Hepatocyte (in vitro differentiated cells): Measurements from ENCODE around the gene IL20RA. TPM values are rescaled to one million over a fixed set of nuclear protein-coding genes. Genes with fewer than 3 reads are reported as not detected.

Experiments used
- DNase-seq: peaks from one replicate; pipeline ENCODE4 v3.0.0-alpha.2; 2016; ENCODE audit warnings: low spot score
- H2AFZ ChIP-seq: fragments of 200-600 bp; sonication (generic); 2 replicates; pipeline ENCODE4 v1.6.0; 2016; ENCODE audit warnings: antibody characterized with exemption, mild to moderate bottlenecking
- H3K27ac ChIP-seq: fragments of 200-600 bp; sonication (generic); 2 replicates; pipeline ENCODE4 v1.5.1; 2016; ENCODE audit warnings: mild to moderate bottlenecking
- H3K27me3 ChIP-seq: fragments of 200-600 bp; sonication (generic); 2 replicates; pipeline ENCODE4 v1.6.1; 2016
- H3K36me3 ChIP-seq: fragments of 200-600 bp; sonication (generic); replicated peaks from 2 replicates; pipeline ENCODE4 v1.5.1; 2016; ENCODE audit warnings: low read depth; ENCODE audit not compliant: insufficient read depth
- H3K4me1 ChIP-seq: fragments of 200-600 bp; sonication (generic); 2 replicates; pipeline ENCODE4 v1.5.1; 2016; ENCODE audit warnings: mild to moderate bottlenecking, moderate library complexity; ENCODE audit not compliant: insufficient read depth
- H3K4me2 ChIP-seq: fragments of 200-600 bp; sonication (generic); 2 replicates; pipeline ENCODE4 v1.6.0; 2016
- H3K4me3 ChIP-seq: fragments of 200-600 bp; sonication (generic); 2 replicates; pipeline ENCODE4 v1.5.1; 2016; ENCODE audit warnings: mild to moderate bottlenecking
- H3K79me2 ChIP-seq: fragments of 200-600 bp; sonication (generic); 2 replicates; pipeline ENCODE4 v1.6.0; 2017; ENCODE audit warnings: mild to moderate bottlenecking
- H3K9me2 ChIP-seq: fragments of 200-600 bp; sonication (generic); replicated peaks from 2 replicates; pipeline ENCODE4 v1.6.0; 2017; ENCODE audit warnings: mild to moderate bottlenecking; ENCODE audit not compliant: insufficient read depth
- H3K9me3 ChIP-seq: fragments of 200-600 bp; sonication (generic); 2 replicates; pipeline ENCODE4 v1.5.1; 2016; ENCODE audit warnings: low read depth, mild to moderate bottlenecking
- H4K20me1 ChIP-seq: fragments of 200-600 bp; sonication (generic); 2 replicates; pipeline ENCODE4 v1.6.0; 2016; ENCODE audit warnings: mild to moderate bottlenecking; ENCODE audit not compliant: insufficient read depth, poor library complexity, severe bottlenecking
- CTCF ChIP-seq: fragments of 200-600 bp; sonication (generic); IDR thresholded peaks from 2 replicates; pipeline ENCODE4 v1.5.1; 2016; ENCODE audit warnings: antibody characterized with exemption, mild to moderate bottlenecking; ENCODE audit not compliant: poor library complexity
- EZH2 ChIP-seq: fragments of 200-600 bp; sonication (generic); IDR thresholded peaks from 2 replicates; pipeline ENCODE4 v1.6.1; 2016; ENCODE audit warnings: antibody characterized with exemption, mild to moderate bottlenecking, borderline replicate concordance
- EZH2phosphoT487 ChIP-seq: fragments of 200-600 bp; sonication (generic); IDR thresholded peaks from one replicate; pipeline ENCODE4 v1.6.1; 2018; ENCODE audit warnings: antibody characterized with exemption, mild to moderate bottlenecking, low read depth, moderate library complexity; ENCODE audit not compliant: unreplicated experiment, severe bottlenecking
- WGBS: methylation state at CpG from one replicate; pipeline ENCODE4 v1.1.6; 2016; ENCODE audit warnings: low lambda C conversion rate; ENCODE audit errors: missing lambda C conversion rate; 5-methylcytosine and 5-hydroxymethylcytosine counted together
- polyA plus RNA-seq: library from polyadenylated mRNA; unstranded; fragments of >200 nt; fragmentation: Nextera tagmentation; extraction: Ambion mirVana; gene quantifications from 2 replicates; pipeline ENCODE4 v1.2.1, GENCODE V29; 2016
- total RNA-seq: library from RNA; depleted of rRNA; stranded (reverse); fragments of >200 nt; gene quantifications from 2 replicates; pipeline ENCODE4 v1.2.3, GENCODE V29; 2014

IL20RA gene
- total and polyA plus RNA-seq, 2 experiments from 2014 or later = 0.52 to 0.63 TPM

- no peaks in the 10 kb centered on the region for H3K9me3 ChIP-seq
- DNase-seq = no peak
- WGBS = 71% methylated on average over 6 of the region's 6 CpGs
- no peaks in the 10 kb centered on the region for H3K4me1 ChIP-seq
- H3K4me2 ChIP-seq = no peak overlapping the region
- no peaks in the 10 kb centered on the region for H4K20me1 ChIP-seq
- H2AFZ ChIP-seq = no peak overlapping the region
- no peaks in the 10 kb centered on the region for H3K79me2 ChIP-seq
- TF ChIP-seq EZH2 (no peak), EZH2phosphoT487 (no peak), CTCF (no peak)
- no peaks in the 10 kb centered on the region for H3K36me3 ChIP-seq
- H3K27ac ChIP-seq = no peak overlapping the region
- no peak overlapping the region for H3K4me3 ChIP-seq
- no peaks in the 10 kb centered on the region for H3K9me2 ChIP-seq
- H3K27me3 ChIP-seq = peaks cover 6% of the 10 kb centered on the region
Observed at GRCh38 chr6:137036566-137037300, 8.0 kb downstream of the IL20RA start.

- no peak overlapping the region for H2AFZ ChIP-seq
- no peak for DNase-seq
- no peaks in the 10 kb centered on the region for H3K9me3 ChIP-seq
- H4K20me1 ChIP-seq = no peaks in the 10 kb centered on the region
- no peaks in the 10 kb centered on the region for H3K4me1 ChIP-seq
- no peaks in the 10 kb centered on the region for H3K27me3 ChIP-seq
- no peaks in the 10 kb centered on the region for H3K36me3 ChIP-seq
- WGBS = 73% methylated on average over 2 of the region's 2 CpGs
- no peak overlapping the region for H3K27ac ChIP-seq
- H3K9me2 ChIP-seq = no peaks in the 10 kb centered on the region
- H3K4me3 ChIP-seq = no peak overlapping the region
- H3K79me2 ChIP-seq = no peaks in the 10 kb centered on the region
- H3K4me2 ChIP-seq = no peak overlapping the region
- no peak for TF ChIP-seq EZH2phosphoT487
- TF ChIP-seq CTCF = no peak
- no peak for TF ChIP-seq EZH2
Observed at GRCh38 chr6:137033828-137034227, 10.9 kb downstream of the IL20RA start.

GRCh38 chr6:137031122-137031521, 13.6 kb downstream of the IL20RA start:
- Histone ChIP-seq H3K9me3 (no peaks in the 10 kb centered on the region), H3K4me3 (no peak overlapping the region), H3K36me3 (no peaks in the 10 kb centered on the region), H4K20me1 (no peaks in the 10 kb centered on the region), H3K79me2 (no peaks in the 10 kb centered on the region), H3K9me2 (no peaks in the 10 kb centered on the region), H3K4me2 (no peak overlapping the region), H2AFZ (no peak overlapping the region), H3K27me3 (no peaks in the 10 kb centered on the region), H3K27ac (no peak overlapping the region), H3K4me1 (no peaks in the 10 kb centered on the region)
- WGBS = 92% methylated on average over 3 of the region's 3 CpGs
- TF ChIP-seq EZH2phosphoT487 = no peak
- no peak for TF ChIP-seq EZH2
- no peak for TF ChIP-seq CTCF
- DNase-seq = no peak
